ENCODE data around the gene NET1.

NET1 gene

DNA sequence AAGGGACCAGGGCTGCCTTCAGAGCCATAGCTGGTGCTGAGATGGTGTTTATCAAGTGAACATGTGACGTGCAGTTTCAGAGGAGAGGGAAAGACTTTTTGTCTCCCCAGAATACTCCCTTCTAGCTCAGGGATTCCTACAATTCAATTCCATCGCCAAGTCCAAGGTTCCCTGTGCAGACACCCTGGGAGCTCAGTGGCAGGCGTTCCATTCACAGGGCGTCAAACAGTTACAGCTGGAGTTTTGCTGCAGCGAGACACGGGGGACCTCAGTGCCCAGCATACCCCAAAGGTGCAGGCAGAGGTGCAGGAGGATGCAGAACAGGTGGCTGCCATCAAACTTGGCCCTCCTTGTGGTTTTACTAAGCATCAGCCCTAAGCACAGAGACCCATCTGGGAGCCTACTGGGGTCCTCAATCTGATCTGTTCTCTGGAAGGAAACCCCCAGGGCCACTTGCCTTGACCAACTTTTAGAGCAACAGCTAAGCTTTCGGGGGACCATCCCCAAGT lies 87.9 kb downstream of the NET1 start:
- in situ Hi-C loops (cut with MboI; ENCODE audit: low sequenced_read_pairs, unreplicated experiment) = no loop called here
- no peak for DNase-seq (ENCODE audit: low spot score)
- TF ChIP-seq, protein P1, sequence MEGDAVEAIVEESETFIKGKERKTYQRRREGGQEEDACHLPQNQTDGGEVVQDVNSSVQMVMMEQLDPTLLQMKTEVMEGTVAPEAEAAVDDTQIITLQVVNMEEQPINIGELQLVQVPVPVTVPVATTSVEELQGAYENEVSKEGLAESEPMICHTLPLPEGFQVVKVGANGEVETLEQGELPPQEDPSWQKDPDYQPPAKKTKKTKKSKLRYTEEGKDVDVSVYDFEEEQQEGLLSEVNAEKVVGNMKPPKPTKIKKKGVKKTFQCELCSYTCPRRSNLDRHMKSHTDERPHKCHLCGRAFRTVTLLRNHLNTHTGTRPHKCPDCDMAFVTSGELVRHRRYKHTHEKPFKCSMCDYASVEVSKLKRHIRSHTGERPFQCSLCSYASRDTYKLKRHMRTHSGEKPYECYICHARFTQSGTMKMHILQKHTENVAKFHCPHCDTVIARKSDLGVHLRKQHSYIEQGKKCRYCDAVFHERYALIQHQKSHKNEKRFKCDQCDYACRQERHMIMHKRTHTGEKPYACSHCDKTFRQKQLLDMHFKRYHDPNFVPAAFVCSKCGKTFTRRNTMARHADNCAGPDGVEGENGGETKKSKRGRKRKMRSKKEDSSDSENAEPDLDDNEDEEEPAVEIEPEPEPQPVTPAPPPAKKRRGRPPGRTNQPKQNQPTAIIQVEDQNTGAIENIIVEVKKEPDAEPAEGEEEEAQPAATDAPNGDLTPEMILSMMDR (IDR thresholded peaks at IDR 0.05; ENCODE audit: borderline replicate concordance, control extremely low read depth, extremely low read depth, insufficient read depth, missing control alignments) = no peak

DNA sequence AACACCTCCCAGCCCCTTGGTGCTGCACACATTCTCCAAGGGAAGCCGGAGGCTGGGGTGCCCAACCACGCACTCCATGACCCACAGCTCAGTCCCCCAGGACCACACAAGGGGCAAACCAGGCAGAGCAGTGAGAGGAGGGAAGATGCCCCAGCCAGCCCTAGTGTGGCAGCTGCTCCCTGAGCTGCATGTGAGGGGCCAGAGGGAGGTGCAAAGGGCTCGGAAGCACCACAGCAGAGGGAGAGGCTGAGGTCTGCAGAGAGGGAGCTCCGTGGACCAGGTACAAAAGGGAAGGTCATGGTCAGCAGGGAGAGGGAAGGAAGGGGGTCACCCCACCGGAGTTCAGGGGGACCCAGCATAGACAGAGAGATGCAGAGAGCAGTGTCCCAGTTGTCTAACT lies 88.6 kb downstream of the NET1 start:
- TF ChIP-seq, protein P1 (IDR thresholded peaks at IDR 0.05; ENCODE audit: borderline replicate concordance, control extremely low read depth, extremely low read depth, insufficient read depth, missing control alignments) = no peak
- DNase-seq (ENCODE audit: low spot score) = no peak
- in situ Hi-C loops (cut with MboI; ENCODE audit: low sequenced_read_pairs, unreplicated experiment) = no loop called here

DNA sequence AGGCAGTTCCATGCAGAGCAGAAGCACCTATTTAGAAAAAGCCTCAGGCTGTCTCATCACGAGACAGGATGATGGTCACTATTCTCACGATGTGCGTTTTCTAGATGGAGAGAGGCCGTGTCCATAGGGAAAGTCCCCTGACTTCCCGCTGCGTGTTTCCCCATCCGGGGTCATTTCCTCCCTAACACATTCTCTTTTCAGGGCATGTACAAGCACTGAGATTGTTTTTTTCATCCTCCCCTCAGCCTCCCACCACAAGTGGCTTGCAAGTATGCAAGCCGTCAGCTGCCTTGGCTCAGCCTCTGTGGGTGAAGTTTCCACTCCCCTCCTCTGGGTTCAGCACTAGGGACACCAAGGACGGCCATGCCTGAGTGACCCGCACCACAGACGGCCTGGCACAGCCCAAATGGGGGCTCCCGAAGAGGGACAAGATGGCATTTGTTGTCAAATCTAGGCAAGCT lies 89.7 kb downstream of the NET1 start:
- no peak for DNase-seq (ENCODE audit: low spot score)
- in situ Hi-C loops (cut with MboI; ENCODE audit: low sequenced_read_pairs, unreplicated experiment) = no loop called here
- TF ChIP-seq, protein P1 (IDR thresholded peaks at IDR 0.05; ENCODE audit: borderline replicate concordance, control extremely low read depth, extremely low read depth, insufficient read depth, missing control alignments) = no peak

DNA sequence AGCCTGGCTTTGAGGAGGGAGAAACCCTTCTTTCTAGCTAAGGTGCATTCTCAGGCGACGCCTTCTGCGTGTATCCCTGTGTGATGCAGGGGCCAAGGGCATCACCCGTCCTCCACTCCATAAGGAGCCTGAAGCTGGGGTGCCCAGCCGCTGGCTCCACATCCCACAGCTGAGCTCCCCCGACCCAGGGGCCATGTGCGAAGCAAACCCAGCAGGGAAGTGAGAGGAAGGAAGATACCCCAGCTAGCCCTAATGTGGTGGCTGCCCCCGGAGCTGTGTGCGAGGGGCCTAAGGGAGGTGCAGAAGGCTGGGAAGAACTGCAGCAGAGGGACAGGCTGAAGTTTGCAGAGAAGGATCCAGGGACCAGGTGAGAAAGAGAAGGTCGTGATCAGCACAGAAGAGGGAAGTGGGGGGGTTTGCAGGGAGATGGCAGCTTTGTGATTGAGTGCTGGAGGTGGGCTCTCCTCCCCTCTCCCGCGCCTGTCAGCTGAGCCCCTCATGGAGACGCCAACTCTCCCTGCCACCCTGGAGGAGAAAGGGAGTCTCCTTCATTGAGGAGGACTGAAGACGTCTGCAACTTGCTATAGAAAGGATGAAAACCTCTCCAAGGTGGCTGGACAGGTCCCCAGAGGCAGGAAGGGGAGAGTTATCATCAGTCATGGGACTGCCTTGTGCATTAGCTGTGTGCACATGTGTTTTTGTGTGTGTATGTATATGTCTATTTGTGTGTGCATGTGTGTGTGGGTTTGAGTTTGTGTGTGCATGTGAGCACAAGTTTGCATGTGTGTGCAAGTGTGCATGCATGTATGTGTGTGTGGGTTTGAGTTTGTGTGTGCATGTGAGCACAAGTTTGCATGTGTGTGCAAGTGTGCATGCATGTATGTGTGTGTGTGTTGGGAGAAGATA lies 90.5 kb downstream of the NET1 start:
- in situ Hi-C loops (cut with MboI; ENCODE audit: low sequenced_read_pairs, unreplicated experiment) = no loop called here
- DNase-seq (ENCODE audit: low spot score) = no peak
- TF ChIP-seq, protein P1 (IDR thresholded peaks at IDR 0.05; ENCODE audit: borderline replicate concordance, control extremely low read depth, extremely low read depth, insufficient read depth, missing control alignments) = no peak

DNA sequence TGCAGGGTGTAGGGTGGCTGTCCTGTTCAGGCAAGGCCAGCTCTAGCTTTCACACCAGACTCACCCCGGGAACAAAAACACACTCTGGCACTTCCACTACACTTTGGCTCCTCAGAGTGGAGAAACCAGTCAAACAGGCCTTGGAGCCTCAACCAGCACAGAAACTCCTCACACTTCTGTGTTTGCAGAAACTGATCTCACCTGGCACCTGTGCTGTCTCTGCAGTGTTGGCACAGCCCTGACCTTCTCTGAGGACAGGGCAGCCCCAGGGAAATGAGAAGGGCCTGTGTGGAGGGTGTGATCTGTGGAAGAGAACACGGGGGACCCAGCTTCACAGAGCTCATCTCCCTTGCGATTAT lies 91.1 kb downstream of the NET1 start:
- in situ Hi-C loops (cut with MboI; ENCODE audit: low sequenced_read_pairs, unreplicated experiment) = no loop called here
- no peak for DNase-seq (ENCODE audit: low spot score)
- TF ChIP-seq, protein P1 (IDR thresholded peaks at IDR 0.05; ENCODE audit: borderline replicate concordance, control extremely low read depth, extremely low read depth, insufficient read depth, missing control alignments) = no peak

DNA sequence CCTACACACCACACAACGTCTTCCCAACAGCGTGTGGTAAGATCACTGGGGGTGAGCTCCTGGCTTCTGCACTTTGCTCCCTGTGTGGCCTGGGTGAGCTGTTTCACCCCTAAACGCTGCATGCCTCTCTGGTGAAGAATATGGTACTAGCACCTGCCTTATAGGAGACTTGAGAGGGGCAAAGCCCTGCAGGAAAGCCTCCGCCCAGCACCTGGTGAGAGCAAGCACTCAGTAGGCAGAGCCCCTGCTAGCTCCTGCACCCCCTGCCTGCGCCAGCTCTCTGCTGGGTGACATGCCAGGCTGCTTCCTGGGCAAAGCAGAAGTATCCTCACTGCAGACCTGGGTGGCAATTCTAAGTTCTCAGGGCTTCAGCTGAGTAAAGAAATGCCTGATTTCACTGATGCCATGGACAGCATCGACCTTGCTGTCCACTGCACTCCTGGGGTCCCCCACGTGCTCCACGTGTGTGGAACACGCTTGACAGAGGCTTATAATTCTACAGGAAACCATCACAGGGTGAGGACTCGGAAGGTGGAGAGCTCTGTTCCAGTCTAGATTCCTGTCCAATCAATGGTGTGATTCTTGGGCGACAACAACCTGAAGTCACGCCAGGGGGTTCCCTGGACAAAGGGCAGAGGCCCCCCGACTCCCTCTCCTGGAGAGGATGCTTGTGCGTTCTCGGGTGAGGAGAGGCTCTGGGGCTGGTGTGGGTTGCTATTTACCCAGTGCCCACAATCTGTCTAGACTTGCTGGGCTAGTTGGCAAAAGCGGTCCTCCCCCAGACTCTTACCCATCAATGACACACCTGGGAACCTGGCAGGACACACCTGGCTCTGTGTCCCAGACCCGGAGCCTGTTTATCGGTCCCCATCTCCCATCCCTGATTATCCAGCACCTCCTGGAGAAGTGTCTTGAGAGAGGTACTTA lies 92.1 kb downstream of the NET1 start:
- TF ChIP-seq, protein P1 (IDR thresholded peaks at IDR 0.05; ENCODE audit: borderline replicate concordance, control extremely low read depth, extremely low read depth, insufficient read depth, missing control alignments) = no peak
- in situ Hi-C loops (cut with MboI; ENCODE audit: low sequenced_read_pairs, unreplicated experiment) = no loop called here
- DNase-seq (ENCODE audit: low spot score) = no peak
